ENCODE results near the gene SRRD. TPM values are rescaled to one million over a fixed set of nuclear protein-coding genes. Genes with fewer than 3 reads are reported as not detected.
"Not testable (repeated sequence)": the region's sequence is repeated elsewhere in the genome, so short reads cannot be mapped to it uniquely, and the experiment has no call there.

SRRD gene
- total RNA-seq: 10 to 100 TPM; 20.4 to 25.8 (median 22.3) TPM
- 10.8 TPM for polyA plus RNA-seq
- long read RNA-seq, donor 1, full-length matches to known transcripts: 21 of 28 reads
- long read RNA-seq, donor 1, partial matches to known transcripts: 2 of 28 reads
- long read RNA-seq, donor 1, other reads (novel, unspliced or antisense): 5 of 28 reads
- long read RNA-seq, donor 2, full-length matches to known transcripts: 23 of 30 reads
- long read RNA-seq, donor 2, partial matches to known transcripts: 0 of 30 reads
- long read RNA-seq, donor 2, other reads (novel, unspliced or antisense): 7 of 30 reads
- long read RNA-seq, donor 3, partial matches to known transcripts: 1 of 4 reads
- long read RNA-seq, donor 3, other reads (novel, unspliced or antisense): 3 of 4 reads
- long read RNA-seq, donor 4, full-length matches to known transcripts: 24 of 26 reads
- long read RNA-seq, donor 4, partial matches to known transcripts: 0 of 26 reads
- long read RNA-seq, donor 4, other reads (novel, unspliced or antisense): 2 of 26 reads

GRCh38 chr22:26483439-26484359, at the start of gene SRRD, which contains the start of gene HPS4:
TSS of gene SRRD (plus strand) at chr22:26483877. CDS start at chr22:26483891, 14 bp downstream.
TSS of gene HPS4 (minus strand) at chr22:26483783. CDS start at chr22:26481762, 2,021 bp downstream.
- intact Hi-C loops (cut with DNase I): no loop called here
- peak; percentile 94 to 95 for ATAC-seq
- WGBS: 1% methylated on average over 85 of the region's 85 CpGs

GRCh38 chr22:26435327-26436093, 48.2 kb upstream of the SRRD start:
- Histone ChIP-seq H3K27ac (ENCODE audit: low read length) (no peak overlapping the region), H3K4me3 (ENCODE audit: low read length) (no peak overlapping the region), H3K27me3 (ENCODE audit: control insufficient read depth, insufficient read depth) (no peaks in the 10 kb centered on the region), H3K9me3 (ENCODE audit: control insufficient read depth, low read length) (no peaks in the 10 kb centered on the region), H3K4me1 (ENCODE audit: control insufficient read depth, insufficient read depth, low read length) (no peaks in the 10 kb centered on the region)
- ATAC-seq (no peak), DNase-seq (no peak)
- WGBS: 59% methylated on average over 11 of the region's 11 CpGs
- intact Hi-C loops (cut with DNase I): no loop called here

More at GRCh38 chr22:26483439-26484359, at the start of gene SRRD, which contains the start of gene HPS4:
- DNase-seq: peak; percentile 87 to 97 (median 96)
- Histone ChIP-seq H3K4me1 (ENCODE audit: control insufficient read depth, insufficient read depth, low read length) (peaks cover 4% of the 10 kb centered on the region), H3K27ac (ENCODE audit: low read length) (peak within 1 kb of the TSS; percentile 85), H3K4me3 (ENCODE audit: low read length) (peak within 1 kb of the TSS; percentile 79), H3K27me3 (ENCODE audit: control insufficient read depth, insufficient read depth) (no peaks in the 10 kb centered on the region), H3K9me3 (ENCODE audit: control insufficient read depth, low read length) (no peaks in the 10 kb centered on the region)

- Histone ChIP-seq H3K4me1 (ENCODE audit: control insufficient read depth, insufficient read depth, low read length) (no peaks in the 10 kb centered on the region), H3K4me3 (ENCODE audit: low read length) (no peak overlapping the region), H3K9me3 (ENCODE audit: control insufficient read depth, low read length) (no peaks in the 10 kb centered on the region), H3K27ac (ENCODE audit: low read length) (no peak overlapping the region), H3K27me3 (ENCODE audit: control insufficient read depth, insufficient read depth) (no peaks in the 10 kb centered on the region)
- 63% methylated on average over 11 of the region's 11 CpGs for WGBS
- DNase-seq: peak in 1 of 3 donors; percentile 40
- ATAC-seq: peak in 1 of 2 donors; percentile 54
- intact Hi-C loops (cut with DNase I): no loop called here
Measured at GRCh38 chr22:26436903-26437515, 46.7 kb upstream of the SRRD start.

- ATAC-seq (no peak), DNase-seq (no peak)
- H3K4me3 ChIP-seq (ENCODE audit: low read length): no peak overlapping the region
- 88% methylated on average over 14 of the region's 14 CpGs for WGBS
- H3K27ac ChIP-seq (ENCODE audit: low read length): no peak overlapping the region
- H3K27me3 ChIP-seq (ENCODE audit: control insufficient read depth, insufficient read depth): no peaks in the 10 kb centered on the region
- H3K4me1 ChIP-seq (ENCODE audit: control insufficient read depth, insufficient read depth, low read length): no peaks in the 10 kb centered on the region
- H3K9me3 ChIP-seq (ENCODE audit: control insufficient read depth, low read length): no peaks in the 10 kb centered on the region
- intact Hi-C loops (cut with DNase I): no loop called here
Measured at GRCh38 chr22:26437694-26438392, 45.8 kb upstream of the SRRD start.

GRCh38 chr22:26438776-26439175, 44.9 kb upstream of the SRRD start:
- ATAC-seq; DNase-seq; H3K27me3 ChIP-seq (ENCODE audit: control insufficient read depth, insufficient read depth); H3K4me1 ChIP-seq (ENCODE audit: control insufficient read depth, insufficient read depth, low read length); H3K9me3 ChIP-seq (ENCODE audit: control insufficient read depth, low read length); H3K4me3 ChIP-seq (ENCODE audit: low read length); H3K27ac ChIP-seq (ENCODE audit: low read length); intact Hi-C loops (cut with DNase I): not testable (repeated sequence)
- 81% methylated on average over 3 of the region's 3 CpGs for WGBS

- no peak overlapping the region for H3K4me3 ChIP-seq (ENCODE audit: low read length)
- H3K27me3 ChIP-seq (ENCODE audit: control insufficient read depth, insufficient read depth): no peaks in the 10 kb centered on the region
- H3K4me1 ChIP-seq (ENCODE audit: control insufficient read depth, insufficient read depth, low read length): peaks cover 1% of the 10 kb centered on the region
- H3K9me3 ChIP-seq (ENCODE audit: control insufficient read depth, low read length): no peaks in the 10 kb centered on the region
- 81% methylated on average over 3 of the region's 3 CpGs for WGBS
- DNase-seq (no peak), ATAC-seq (no peak)
- intact Hi-C loops (cut with DNase I): no loop called here
- H3K27ac ChIP-seq (ENCODE audit: low read length): no peak overlapping the region
Measured at GRCh38 chr22:26439559-26439958, 44.1 kb upstream of the SRRD start.

- ATAC-seq: no peak
Measured at GRCh38 chr22:26442086-26442756, 41.5 kb upstream of the SRRD start.

GRCh38 chr22:26443901-26444690, 39.6 kb upstream of the SRRD start:
- 76% methylated on average over 16 of the region's 16 CpGs for WGBS
- no peak overlapping the region for H3K4me3 ChIP-seq (ENCODE audit: low read length)
- peaks cover 1% of the 10 kb centered on the region for H3K4me1 ChIP-seq (ENCODE audit: control insufficient read depth, insufficient read depth, low read length)
- no peak overlapping the region for H3K27ac ChIP-seq (ENCODE audit: low read length)
- DNase-seq (no peak), ATAC-seq (no peak)
- intact Hi-C loops (cut with DNase I): no loop called here
- H3K27me3 ChIP-seq (ENCODE audit: control insufficient read depth, insufficient read depth): no peaks in the 10 kb centered on the region
- no peaks in the 10 kb centered on the region for H3K9me3 ChIP-seq (ENCODE audit: control insufficient read depth, low read length)

More at GRCh38 chr22:26442086-26442756, 41.5 kb upstream of the SRRD start:
- Histone ChIP-seq H3K4me1 (ENCODE audit: control insufficient read depth, insufficient read depth, low read length) (peaks cover 1% of the 10 kb centered on the region), H3K27ac (ENCODE audit: low read length) (no peak overlapping the region), H3K27me3 (ENCODE audit: control insufficient read depth, insufficient read depth) (no peaks in the 10 kb centered on the region), H3K4me3 (ENCODE audit: low read length) (no peak overlapping the region), H3K9me3 (ENCODE audit: control insufficient read depth, low read length) (no peaks in the 10 kb centered on the region)
- intact Hi-C loops (cut with DNase I): no loop called here
- 81% methylated on average over 4 of the region's 4 CpGs for WGBS
- DNase-seq: no peak

GRCh38 chr22:26444777-26445176, 38.9 kb upstream of the SRRD start:
- no peak overlapping the region for H3K27ac ChIP-seq (ENCODE audit: low read length)
- WGBS: 93% methylated on average over 8 of the region's 8 CpGs
- H3K9me3 ChIP-seq (ENCODE audit: control insufficient read depth, low read length): no peaks in the 10 kb centered on the region
- ATAC-seq (no peak), DNase-seq (no peak)
- intact Hi-C loops (cut with DNase I): no loop called here
- peaks cover 1% of the 10 kb centered on the region for H3K4me1 ChIP-seq (ENCODE audit: control insufficient read depth, insufficient read depth, low read length)
- H3K4me3 ChIP-seq (ENCODE audit: low read length): no peak overlapping the region
- H3K27me3 ChIP-seq (ENCODE audit: control insufficient read depth, insufficient read depth): no peaks in the 10 kb centered on the region
